NCI-H345 treated with DMSO at 0.1 percent for 48 hours (cell line): ENCODE results near the gene UQCRC2.
"Not testable (repeated sequence)": the region's sequence is repeated elsewhere in the genome, so short reads cannot be mapped to it uniquely, and the experiment has no call there.

Experiments
- DNase-seq: peaks from one replicate; lab custom pipeline; 2025; ENCODE audit not compliant: unreplicated experiment; lab: John Stamatoyannopoulos, UW

Gene UQCRC2

DNA sequence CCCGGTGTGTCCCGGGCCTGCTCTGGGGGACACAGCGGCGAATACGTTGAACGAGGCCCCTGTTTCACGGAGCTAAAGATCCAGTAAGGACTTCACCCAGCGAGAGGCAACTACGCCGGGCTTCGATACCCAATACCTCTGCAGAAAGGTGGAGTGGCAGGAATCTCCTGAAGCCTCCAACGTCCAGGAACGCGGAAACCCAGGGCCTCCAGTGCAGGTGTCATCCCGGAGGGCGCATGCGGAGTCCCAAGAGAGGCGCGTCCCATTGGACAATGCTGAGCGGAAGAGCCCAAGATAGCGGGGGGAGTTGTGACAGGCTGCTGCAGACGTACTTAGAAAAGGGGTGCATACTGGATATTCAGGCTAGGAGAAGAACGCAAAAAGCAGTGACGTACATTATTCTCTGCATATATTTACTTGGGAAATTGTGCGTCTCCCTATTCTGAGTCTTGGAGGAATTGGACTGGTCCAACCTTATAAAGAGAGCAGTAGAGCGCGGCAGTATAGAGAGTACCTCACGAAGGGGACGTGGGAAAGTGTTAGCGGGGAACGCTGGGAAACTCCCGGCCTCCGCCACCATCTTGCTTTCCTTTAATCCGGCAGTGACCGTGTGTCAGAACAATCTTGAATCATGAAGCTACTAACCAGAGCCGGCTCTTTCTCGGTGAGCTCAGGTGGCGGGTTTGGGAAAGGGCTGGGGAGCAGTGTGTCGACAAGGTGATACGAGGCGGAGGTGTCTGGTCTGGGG lies at the start of gene UQCRC2:
TSS of gene UQCRC2 (plus strand) at position 569 of the 748 bp plus-strand sequence. CDS start at position 632, 63 bp downstream.
- peak; percentile 96 for DNase-seq

DNA sequence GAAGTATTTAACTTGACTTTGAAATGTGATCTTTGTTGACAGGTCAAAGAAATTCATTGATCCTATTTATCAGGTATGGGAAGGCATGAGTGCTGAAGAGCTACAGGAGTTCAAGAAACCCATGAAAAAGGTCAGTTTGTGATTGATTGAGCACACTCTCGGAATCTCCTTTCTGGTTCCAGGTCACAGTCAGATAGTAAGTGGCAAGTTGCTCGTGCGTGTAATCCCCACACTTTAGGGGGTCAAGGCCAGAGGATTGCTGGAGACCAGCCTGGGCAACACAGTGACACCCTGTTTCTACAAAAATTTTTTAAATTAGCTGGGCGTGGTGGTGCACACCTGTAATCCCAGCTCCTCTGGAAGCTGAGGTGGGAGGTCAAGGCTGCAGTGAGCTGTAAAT lies 20.5 kb upstream of the UQCRC2 start:
- not testable (repeated sequence) for DNase-seq

DNA sequence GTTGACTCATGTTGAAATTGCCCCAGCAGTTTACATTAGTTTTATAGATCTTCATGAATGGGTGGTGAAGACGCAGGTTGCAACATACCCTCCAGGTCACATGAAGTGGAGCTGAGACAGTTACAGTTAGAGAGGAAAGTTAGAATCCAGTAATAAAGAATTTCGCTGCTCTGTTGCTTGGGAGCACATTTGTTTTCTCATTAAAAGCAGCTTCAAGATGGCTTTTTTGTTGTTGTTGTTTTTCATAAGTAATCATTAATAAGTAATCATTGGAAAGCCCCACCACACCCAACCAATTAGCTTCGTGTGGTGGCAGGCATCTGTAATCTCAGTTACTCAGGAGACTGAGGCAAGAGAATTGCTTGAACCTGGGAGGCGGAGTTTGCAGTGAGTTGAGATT lies 19.8 kb upstream of the UQCRC2 start:
- DNase-seq = not testable (repeated sequence)

DNA sequence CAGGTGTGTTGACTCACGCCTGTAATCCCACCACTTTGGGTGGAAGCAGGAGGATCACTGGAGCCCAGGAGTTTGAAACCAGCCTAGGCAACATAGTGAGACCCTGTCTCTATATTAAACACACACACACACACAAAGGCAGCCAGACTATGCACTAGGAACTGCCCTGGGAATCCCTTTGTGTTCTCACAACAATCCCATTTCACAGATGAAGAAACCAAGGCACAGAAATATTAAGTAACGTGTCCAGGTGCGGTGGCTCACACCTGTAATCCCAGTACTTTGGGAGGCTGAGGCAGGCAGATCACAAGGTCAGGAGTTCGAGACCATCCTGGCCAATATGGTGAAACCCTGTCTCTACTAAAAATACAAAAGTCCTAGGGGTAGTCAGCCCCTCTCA lies 19.4 kb upstream of the UQCRC2 start:
- DNase-seq = not testable (repeated sequence)

DNA sequence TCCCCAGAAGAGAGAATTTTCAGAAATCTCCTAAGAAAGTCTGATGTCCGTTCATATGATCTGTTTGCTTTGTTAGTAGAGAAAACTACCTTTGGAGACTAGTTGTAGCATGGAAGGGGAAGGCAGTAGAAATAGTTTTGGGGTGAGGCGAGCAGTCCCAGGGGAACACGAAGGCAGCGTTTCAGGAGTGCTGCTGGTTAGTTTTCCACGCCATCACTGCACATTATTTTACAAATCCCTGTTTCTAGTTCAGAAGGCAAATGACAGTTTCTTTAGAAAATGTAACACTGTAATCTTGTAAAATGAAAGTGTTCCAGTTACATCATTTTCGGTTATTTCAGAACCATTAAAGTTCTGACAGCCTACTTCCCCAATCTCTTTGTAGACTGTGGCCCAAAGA lies 16.9 kb upstream of the UQCRC2 start:
- not testable (repeated sequence) for DNase-seq

DNA sequence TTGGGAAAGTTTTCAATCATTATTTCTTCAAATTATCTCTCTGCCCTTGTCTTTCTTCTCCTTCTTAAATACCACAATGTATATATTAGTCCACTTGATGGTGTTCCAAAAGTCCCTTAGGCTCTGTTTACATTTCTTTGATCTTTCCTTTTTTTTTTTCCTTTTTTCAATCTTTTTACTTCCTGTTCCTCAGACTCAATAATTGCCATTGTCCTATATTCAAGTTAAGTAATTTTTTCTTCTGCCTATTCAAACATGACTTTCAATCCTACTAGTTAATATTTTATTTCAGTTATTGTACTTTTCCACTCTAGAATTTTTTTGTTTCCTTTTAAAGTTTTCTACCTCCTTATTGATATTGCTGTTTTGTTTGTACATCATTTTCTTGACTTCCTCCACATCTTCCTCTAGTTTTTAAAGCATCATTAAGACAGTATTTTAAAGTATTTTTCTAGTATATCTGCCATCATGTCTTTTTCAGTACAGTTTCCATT lies 15.8 kb upstream of the UQCRC2 start:
- no peak for DNase-seq

DNA sequence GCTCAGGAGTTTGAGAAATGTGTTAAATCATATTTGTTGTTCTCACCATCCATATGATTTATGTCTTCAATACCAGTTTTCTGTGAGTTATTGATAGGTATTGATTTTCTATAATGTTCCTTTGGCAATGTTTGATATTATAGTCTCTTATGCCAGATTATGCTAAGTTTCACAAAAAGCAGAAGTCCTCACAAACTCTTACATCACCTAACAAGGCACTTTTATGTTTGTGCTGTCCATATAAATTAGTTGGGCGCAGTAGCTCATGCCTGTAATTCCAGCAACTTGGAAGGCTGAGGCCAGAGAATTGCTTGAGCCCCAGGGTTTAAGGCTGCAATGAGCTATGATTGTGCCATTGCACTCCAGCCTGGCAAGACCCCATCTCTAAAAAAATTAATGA lies 12.6 kb upstream of the UQCRC2 start:
- DNase-seq = no peak

DNA sequence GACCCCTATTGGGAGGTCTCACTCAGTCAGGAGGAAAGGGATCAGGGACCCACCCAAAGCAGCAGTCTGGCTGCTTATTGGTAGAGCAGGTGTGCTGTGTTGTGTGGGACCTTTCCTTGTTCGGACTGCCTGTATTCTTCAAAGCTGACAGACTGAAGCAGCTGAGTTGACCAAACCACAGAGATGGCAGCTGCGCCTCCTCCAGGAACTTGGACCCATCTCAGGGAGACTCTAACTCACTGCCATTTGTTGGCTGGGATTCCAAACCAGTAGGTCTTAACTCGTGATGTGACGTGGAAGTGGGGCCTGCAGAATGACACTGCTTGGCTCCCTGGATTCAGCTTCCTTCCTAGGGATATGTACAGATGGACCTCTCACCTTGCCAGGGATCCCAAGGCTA lies 9.6 kb upstream of the UQCRC2 start:
- no peak for DNase-seq

DNA sequence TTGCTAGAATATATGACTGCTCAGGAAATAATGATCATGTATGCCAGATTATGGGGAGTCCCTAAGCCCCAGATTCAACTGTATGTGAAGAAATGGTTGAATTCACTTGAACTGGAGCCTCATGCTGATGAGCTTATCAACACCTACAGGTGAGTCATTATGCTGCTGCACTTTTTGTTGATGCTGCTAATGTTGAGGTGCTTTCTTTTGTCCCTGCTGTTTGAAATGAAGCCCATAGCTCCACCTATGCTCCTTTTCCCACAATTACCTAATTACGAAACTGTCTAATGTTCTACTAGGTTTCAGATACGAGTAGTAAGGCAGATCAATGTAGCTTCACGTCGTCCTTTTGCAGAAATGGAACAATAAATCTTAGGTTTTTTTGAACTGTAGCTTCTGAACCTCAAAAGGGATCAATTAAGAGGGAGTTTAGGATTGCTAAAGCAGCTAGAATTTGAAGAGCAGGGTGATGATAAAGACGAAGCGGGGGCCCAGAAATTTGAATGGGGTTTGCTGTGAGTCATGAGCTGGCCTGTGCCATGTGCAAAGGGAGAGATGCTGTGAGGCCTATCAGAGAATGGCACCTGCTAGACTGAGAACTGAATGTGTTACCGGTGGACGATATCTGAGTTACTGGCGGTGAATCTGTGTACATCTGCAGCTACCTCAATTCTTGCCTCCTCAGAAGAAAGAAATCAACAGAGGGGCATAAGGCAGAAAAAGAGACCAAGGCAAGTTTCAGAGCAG lies 6.1 kb upstream of the UQCRC2 start:
- no peak for DNase-seq

DNA sequence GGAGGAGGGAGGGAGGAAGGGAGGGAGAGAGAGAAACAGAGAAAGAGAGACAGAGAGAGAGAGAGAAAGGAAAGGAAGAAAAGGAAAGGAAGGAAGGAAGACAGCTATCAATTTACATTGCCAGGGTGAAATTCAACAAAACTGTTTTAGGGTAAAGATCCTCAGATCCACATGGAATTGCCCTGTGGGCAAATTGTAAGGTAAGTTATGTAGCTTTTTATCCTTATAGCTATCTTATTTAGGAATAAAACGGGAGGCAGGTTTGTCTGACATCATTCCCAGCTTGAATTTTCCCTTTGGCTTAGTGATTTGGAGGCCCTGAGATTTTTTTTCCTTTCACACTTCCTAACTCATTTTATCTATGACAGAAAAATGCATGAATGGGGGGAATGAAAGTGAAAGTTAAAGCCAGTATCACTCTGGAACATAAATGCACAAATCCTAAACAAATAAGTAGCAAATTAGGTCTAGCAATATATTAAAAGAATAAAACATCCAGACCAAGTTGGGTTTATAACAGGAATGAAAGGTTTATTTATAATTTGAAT lies 3.4 kb upstream of the UQCRC2 start:
- DNase-seq = no peak

DNA sequence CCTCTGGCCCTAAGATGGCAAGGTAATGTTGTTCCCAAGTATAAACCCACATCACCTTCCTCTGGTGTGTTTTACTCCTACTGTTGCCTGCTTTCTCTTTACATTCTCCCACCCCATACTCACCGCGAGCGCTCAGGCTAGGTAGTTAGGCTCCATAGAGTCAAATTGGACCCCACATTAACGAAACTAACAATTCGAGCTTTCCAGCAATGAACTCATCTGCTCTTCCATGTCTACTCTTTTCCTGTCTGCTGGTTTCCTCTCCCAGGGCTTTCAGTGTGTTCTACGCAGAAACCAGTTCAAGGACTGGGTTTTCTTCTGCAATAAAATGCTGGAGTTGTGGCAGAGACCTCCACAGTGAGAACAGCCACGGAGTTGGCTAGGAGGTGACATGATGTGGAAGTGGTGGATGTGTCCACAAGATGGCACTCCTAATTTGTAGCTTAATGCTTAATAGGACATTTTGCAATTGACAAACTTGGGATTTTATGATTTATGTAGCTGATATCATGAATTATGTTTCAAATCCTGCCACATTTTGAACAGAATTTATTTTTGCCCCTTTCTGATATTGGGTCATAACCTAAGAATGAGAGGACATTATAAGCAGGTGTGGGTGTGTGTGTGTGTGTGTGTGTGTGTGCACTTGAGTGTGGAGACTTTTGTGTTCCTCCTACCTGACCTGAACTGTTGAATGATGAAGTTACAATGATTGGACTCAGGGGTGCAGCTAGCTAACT lies 2.2 kb upstream of the UQCRC2 start:
- no peak for DNase-seq

DNA sequence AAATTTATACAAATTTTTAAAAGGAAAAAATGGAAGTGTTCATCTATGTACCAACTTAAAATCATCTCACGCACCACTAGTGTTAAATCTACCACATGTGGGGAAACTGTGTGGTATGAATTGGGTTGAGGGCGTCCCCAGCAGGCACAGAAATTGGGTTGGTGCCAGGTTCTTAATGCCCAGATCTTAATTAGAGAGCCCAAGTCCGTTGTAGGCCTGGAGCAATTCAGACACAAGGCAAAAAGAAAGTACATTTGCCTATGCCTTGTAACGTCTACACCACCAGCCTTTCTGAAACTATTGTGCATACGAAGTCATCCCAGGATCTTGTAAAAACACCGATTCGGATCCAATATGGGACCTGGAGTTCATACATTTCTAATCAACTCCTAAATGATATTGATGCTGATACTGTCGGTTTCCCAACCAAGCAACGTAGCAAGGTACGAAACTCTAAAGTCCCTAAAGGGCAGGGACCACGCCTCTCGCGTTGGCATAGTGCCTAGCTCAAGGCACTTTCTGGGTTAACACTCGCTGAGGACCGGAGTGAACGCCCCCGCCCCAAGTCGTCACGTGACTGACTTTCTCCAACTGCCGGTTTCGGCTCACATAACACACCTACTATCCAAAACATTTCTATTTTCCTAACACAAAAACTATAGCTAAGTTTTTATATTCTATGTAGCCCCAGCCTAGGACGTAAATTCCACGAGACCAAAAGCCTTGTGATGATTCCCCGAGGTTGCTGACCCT lies 945 bp upstream of the UQCRC2 start:
- peak; percentile 51 for DNase-seq

DNA sequence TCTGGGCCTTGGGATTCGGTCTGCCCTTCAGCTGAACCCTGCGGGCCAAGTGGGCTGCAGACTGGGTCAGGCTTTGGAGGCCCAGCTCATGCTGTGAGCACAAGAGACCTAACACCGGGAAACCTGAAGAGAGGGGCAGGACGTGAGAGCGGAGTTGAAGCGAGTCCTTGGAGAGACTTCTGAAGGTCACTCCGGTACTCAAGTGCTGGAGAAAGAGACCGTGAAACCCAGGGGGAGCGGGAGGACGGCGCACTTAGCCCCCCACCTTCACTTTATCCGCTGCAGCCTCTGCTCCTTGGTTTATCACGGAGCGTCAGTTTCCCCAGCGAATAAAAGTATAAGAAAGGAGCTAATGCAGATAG lies 361 bp downstream of the UQCRC2 start:
- no peak for DNase-seq

DNA sequence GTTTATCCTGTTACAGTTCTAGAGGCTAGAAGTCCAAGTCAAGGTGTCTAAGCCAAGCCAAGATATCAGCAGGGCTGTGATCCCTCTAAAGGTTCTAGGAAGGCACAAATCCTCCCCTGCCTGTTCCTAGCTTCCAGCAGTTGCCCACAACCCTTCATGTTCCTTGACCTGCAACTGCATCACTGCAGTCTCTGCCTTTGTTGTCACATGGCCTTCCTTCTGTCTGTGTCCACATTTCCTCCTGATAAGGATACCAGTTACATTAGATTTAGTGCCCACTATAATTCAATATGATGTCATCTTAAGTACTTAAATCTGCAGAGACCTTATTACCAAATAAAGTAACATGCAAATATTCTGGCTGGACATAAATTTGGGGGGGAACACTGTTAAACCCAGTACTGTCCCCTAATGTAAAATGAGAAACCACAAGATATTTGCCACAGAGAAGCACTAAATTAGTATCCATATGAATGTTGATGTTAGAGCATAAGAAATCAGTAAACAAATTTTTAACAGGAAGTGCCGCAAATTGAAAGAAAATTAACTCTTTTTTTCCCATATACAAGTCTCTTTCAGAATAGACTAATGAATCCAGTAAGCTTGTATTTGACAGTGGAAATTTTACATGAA lies 4.7 kb downstream of the UQCRC2 start:
- no peak for DNase-seq

DNA sequence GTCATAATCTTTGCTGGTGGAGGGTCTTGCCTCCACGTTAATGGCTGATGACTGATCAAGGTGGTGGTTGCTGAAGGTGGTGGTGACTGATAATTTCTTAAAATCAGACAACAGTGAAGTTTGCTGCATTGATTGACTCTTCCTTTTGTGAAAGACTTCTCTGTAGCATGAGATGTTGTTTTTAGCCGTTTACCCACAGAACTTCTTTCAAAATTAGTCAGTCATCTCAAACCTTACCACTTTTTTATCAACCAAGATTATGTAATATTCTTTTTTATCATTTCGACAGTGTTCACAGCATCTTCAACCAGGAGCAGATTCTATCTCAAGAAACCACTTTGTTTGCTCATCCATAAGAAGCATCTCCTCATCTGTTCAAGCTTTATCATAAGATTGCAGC lies 5.9 kb downstream of the UQCRC2 start:
- no peak for DNase-seq

DNA sequence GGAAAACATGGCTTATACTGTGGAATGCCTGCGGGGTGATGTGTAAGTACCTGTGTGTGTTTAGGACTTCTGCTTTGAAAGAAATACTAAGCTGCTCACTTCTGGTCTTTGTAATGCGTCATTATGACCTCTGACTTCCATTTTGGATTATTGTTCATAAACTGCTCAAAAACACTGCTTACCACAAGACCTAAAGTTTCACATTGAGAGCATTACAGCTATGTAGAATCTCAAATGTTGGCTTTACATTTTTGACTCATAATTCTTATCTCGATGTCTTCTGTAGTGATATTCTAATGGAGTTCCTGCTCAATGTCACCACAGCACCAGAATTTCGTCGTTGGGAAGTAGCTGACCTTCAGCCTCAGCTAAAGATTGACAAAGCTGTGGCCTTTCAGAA lies 9.3 kb downstream of the UQCRC2 start:
- DNase-seq = no peak

DNA sequence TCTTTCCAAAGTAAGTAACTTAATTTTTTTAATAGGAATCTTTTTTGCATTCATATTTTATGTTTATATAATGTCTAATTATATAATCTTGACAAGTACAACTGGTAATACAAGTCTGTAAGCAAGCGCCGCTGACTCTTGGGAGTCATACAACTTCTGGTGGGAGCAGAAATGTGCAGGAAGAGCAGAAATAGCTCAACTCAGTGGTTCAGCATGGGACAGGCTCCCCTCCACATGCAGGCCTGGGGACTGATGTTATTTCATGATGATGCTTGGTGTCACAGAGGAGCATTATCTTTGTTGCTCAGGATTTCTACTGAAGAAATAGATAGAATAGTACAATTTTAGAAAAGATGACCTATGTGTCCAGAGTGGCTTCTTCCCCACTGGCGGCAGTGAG lies 10.7 kb downstream of the UQCRC2 start:
- no peak for DNase-seq

DNA sequence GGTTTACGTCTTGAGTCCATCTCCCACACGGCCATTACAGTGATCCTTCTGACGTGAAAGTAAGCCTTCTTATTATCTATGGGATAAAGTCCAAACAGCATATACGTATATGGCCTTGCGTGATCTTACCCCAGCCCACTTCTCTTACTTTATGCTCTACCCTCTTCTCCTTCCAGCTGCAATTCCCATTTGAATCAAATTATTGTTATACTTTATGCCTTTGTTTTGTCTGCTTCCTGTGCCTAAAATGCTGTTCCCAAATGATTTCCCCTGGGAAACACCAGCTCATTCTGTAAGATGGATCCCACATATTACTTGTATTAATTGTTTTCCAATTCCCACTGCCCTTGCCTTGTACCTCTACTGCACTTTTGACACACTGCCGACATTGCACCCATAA lies 11.2 kb downstream of the UQCRC2 start:
- no peak for DNase-seq

DNA sequence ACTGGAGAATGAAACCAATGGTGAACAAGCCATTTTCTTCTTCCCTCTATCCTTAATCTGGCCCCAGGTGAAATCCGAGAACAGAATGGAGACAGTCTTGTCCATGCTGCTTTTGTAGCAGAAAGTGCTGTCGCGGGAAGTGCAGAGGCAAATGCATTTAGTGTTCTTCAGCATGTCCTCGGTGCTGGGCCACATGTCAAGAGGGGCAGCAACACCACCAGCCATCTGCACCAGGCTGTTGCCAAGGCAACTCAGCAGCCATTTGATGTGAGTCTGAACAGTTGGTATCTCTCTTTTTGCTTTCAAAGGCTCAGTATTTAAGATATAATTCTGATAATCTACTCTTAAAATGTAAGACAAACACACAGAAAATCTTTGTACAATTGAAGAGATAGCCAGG lies 18.7 kb downstream of the UQCRC2 start:
- no peak for DNase-seq

DNA sequence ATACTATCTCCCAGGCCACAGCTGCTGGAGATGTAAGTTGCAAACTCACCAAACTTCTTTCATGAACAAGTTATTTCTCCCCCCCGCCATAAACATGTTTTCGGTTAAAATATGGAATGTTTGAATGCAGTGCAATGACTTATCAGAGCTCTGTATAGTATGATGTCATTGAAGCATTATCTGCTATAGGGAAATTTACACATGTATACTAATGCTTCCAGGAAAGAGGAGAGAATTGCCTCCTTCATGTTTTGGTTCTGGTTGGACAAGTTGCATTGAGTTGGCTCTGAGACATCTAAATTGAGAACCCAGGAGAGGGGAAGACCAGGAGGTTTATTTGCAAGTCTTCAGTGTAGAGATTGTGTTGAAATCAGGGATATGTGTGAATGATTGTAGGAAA lies 20.8 kb downstream of the UQCRC2 start:
- DNase-seq = no peak
